Measurements from ENCODE around the gene PARP12. TPM values are rescaled to one million over a fixed set of nuclear protein-coding genes. Genes with fewer than 3 reads are reported as not detected.

PARP12 gene
- total RNA-seq, 2 donors from 2014 or later = 7.5 to 8.5 TPM

GRCh38 chr7:140015471-140015970 is 47.2 kb downstream of the PARP12 start:
- Histone ChIP-seq H3K27me3 (no peaks in the 10 kb centered on the region), H3K36me3 (no peaks in the 10 kb centered on the region), H3K4me3 (no peak overlapping the region), H3K9me3 (no peaks in the 10 kb centered on the region), H3K27ac (no peak overlapping the region), H3K4me1 (no peaks in the 10 kb centered on the region)
- no peak for TF ChIP-seq CTCF (IDR thresholded peaks at IDR 0.05)
- no peak for DNase-seq (ENCODE audit: low spot score)

- H3K4me1 ChIP-seq = no peaks in the 10 kb centered on the region
- no peaks in the 10 kb centered on the region for H3K36me3 ChIP-seq
- DNase-seq (ENCODE audit: low spot score) = no peak
- no peak for TF ChIP-seq CTCF (IDR thresholded peaks at IDR 0.05)
- H3K4me3 ChIP-seq = no peak overlapping the region
- no peaks in the 10 kb centered on the region for H3K27me3 ChIP-seq
- H3K9me3 ChIP-seq = no peaks in the 10 kb centered on the region
- no peak overlapping the region for H3K27ac ChIP-seq
Measured at GRCh38 chr7:140014123-140014522, 48.6 kb downstream of the PARP12 start.

- H3K27ac ChIP-seq = no peak overlapping the region
- H3K4me3 ChIP-seq = no peak overlapping the region
- TF ChIP-seq CTCF (IDR thresholded peaks at IDR 0.05) = no peak
- no peaks in the 10 kb centered on the region for H3K9me3 ChIP-seq
- H3K4me1 ChIP-seq = no peaks in the 10 kb centered on the region
- H3K27me3 ChIP-seq = no peaks in the 10 kb centered on the region
- no peaks in the 10 kb centered on the region for H3K36me3 ChIP-seq
- no peak for DNase-seq (ENCODE audit: low spot score)
Measured at GRCh38 chr7:140013676-140014075, 49.1 kb downstream of the PARP12 start.

- Histone ChIP-seq H3K4me3 (no peak overlapping the region), H3K27ac (no peak overlapping the region), H3K36me3 (no peaks in the 10 kb centered on the region), H3K4me1 (no peaks in the 10 kb centered on the region), H3K9me3 (no peaks in the 10 kb centered on the region), H3K27me3 (no peaks in the 10 kb centered on the region)
- no peak for DNase-seq (ENCODE audit: low spot score)
- TF ChIP-seq CTCF (IDR thresholded peaks at IDR 0.05) = no peak
Measured at GRCh38 chr7:140010194-140010895, 52.4 kb downstream of the PARP12 start.

- no peak for DNase-seq (ENCODE audit: low spot score)
- H3K9me3 ChIP-seq = no peaks in the 10 kb centered on the region
- H3K4me3 ChIP-seq = no peak overlapping the region
- H3K27me3 ChIP-seq = no peaks in the 10 kb centered on the region
- H3K4me1 ChIP-seq = no peaks in the 10 kb centered on the region
- no peaks in the 10 kb centered on the region for H3K36me3 ChIP-seq
- TF ChIP-seq CTCF (IDR thresholded peaks at IDR 0.05) = no peak
- H3K27ac ChIP-seq = no peak overlapping the region
Measured at GRCh38 chr7:140009735-140010134, 53.0 kb downstream of the PARP12 start.

Data from right atrium auricular region (tissue), 2 donors.